GM21786 (cell line): ENCODE results near the gene ACOX1.
"Not testable (repeated sequence)": the region's sequence is repeated elsewhere in the genome, so short reads cannot be mapped to it uniquely, and the experiment has no call there.

ENCODE experiments used
- ATAC-seq: cut with Tn5 transposase; IDR thresholded peaks from one replicate; pipeline ENCODE4 v1.9.1; 2021; ENCODE audit not compliant: unreplicated experiment

Gene ACOX1

DNA sequence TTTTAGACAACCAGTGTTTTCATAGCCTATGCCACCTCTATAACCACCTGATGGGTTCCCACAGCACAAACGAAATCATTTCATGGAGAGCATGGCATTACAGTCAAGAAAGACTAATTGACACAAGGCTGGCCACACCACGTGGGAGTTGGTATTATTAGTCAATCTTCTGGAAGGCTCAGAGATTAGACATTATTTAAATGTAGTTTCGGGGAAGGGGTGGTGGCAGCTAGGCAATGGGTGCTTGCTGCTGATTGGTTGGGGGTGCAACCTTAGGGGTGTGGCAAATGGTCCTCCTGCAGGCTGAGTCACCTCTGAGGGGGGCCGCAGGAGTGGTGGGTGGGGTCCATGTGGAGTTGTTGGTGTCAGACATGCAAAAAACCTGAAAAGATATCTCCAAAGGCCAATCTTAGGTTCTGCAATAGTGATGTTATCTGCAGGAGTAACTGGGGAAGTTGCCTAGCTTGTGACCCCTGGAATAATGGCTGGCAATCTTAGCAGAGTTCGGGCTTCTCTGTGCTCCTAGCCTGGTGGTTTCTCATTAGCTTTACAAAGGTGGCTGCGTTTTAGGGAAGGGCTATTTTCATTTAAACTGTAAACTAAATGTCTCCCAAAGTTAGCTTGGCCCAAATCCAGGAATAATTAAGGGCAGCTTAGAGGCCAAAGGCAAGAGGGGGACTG lies 4.7 kb upstream of the ACOX1 start:
- ATAC-seq, result no peak

GRCh38 chr17:75981019-75981615 lies 2.2 kb upstream of the ACOX1 start:
- no peak for ATAC-seq

DNA sequence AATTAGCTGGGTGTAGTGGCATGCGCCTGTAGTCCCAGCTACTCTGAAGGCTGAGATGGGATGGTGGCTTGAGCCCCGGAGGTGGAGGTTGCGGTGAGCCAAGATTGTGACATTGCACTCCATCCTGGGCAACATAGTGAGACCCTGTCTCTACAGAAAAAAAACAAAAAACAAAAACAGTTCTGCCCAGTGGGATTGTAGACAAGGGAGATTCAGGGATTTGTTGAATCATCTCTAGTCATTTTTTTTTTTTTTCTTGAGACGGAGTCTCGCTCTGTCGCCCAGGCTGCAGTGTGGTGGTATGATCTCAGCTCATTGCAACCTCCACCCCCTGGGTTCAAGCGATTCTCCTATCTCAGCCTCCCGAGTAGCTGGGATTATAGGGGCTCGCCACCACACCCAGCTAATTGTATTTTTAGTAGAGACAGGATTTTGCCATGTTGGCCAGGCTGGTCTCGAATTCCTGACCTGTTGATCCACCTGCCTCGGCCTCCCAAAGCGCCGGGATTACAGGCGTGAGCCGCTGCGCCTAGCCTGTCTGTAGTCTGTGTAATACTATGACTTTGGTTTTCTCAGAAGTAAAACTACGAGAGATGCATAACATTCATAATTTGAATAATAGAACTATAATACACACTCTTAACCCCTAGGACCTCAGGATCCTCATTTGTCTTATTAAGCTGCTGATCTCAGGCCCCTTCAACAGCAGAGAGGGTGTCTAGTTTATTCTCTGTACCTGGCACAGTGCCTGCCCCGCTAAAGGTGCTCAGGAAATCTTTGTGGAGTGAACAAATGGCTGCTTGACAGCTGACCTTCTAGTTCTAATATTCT lies 1.4 kb upstream of the ACOX1 start:
- no peak for ATAC-seq

DNA sequence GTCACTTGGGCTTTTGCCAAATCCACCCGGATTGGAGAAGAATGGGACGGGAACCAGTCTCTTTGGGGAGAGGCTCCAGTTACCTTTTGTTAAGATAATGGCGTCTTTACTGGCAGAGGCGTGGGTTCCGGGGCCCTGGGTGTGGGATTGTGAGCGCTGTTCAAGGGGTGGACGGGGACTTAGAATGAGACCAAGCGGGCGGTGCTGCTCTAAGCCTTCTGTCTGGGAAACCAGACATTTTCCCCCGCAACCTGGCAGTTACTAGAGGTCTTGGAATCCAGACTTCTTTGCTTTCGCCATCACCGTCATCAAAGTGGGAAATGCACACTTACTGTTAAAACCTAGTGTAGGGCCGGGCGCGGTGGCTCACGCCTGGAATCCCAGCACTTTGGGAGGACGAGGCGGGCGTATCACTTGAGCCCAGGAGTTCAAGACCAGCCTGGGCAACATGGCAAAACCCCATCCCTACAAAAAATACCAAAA lies 780 bp upstream of the ACOX1 start:
- no peak for ATAC-seq

DNA sequence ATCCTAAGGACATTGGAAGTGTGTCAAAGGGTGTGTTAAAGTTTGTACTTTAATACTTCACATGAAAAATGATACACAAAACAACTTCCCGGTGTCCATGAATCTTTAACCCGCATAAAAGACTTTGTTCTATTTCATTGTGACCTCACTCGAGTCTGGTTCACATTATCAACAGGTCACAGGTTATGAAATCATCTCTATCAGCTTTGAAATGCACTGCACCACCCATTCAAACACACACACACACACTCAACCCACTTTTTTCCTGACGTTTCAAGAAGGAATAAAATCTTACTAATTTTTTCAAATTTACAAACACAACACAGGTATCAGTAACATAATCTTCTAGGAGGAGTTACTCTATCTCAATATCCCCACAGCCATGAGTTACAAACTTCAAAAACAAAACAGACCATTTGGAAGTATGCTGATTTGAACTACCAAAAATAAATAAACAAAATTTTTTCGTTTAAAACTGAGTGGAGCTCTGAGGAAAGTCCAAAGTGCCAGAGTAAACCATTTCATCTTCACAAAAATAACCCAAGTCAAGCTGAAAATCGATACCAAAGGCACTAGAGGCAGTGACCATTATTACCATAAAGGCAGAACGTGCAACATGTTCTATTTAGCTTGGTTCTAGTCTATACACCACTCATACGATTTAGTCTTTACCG lies 2.7 kb downstream of the ACOX1 start:
- no peak for ATAC-seq

- ATAC-seq, result no peak
Measured at GRCh38 chr17:75975757-75976174, 3.2 kb downstream of the ACOX1 start.

DNA sequence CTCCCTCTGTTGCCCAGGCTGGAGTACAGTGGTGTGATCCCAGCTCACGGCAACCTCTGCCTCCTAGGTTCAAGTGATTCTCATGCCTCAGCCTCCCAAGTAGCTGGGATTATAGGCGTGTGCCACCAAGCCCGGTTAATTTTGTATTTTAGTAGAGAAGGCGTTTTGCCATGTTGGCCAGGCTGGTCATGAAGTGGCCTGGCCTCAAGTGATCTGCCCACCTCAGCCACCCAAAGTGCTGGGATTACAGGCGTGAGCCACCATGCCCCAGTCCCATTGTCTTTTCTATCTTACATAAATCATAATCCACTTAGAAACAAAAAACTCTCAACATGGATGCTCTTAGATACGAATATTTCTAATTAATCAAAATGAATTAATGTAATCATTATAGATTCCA lies 3.8 kb downstream of the ACOX1 start:
- ATAC-seq, result not testable (repeated sequence)

DNA sequence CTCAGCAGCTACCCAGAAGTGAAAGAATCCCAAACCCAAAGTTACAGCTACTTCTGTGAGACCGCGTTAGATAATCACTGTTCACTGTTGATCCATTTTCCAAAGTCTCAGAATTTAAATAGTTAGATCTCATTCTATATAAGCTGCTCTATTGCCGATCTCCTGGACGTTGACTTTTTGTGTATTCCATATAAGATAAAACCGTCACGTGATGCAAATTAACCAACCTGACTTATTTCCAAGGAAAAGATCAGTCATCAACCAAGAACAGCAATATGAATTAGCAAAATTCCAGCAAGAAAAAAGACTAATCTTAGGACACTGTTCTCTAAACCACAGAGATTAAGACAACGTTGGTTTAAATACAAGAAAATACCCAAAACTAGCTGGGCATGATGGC lies 8.3 kb downstream of the ACOX1 start:
- no peak for ATAC-seq

- ATAC-seq, result no peak
Measured at GRCh38 chr17:75970011-75970523, 8.9 kb downstream of the ACOX1 start.

GRCh38 chr17:75969044-75969443 lies 9.9 kb downstream of the ACOX1 start:
- not testable (repeated sequence) for ATAC-seq

GRCh38 chr17:75965468-75965867 lies 13.5 kb downstream of the ACOX1 start:
- ATAC-seq, result no peak

GRCh38 chr17:75959839-75960511 lies 19.0 kb downstream of the ACOX1 start:
- no peak for ATAC-seq

DNA sequence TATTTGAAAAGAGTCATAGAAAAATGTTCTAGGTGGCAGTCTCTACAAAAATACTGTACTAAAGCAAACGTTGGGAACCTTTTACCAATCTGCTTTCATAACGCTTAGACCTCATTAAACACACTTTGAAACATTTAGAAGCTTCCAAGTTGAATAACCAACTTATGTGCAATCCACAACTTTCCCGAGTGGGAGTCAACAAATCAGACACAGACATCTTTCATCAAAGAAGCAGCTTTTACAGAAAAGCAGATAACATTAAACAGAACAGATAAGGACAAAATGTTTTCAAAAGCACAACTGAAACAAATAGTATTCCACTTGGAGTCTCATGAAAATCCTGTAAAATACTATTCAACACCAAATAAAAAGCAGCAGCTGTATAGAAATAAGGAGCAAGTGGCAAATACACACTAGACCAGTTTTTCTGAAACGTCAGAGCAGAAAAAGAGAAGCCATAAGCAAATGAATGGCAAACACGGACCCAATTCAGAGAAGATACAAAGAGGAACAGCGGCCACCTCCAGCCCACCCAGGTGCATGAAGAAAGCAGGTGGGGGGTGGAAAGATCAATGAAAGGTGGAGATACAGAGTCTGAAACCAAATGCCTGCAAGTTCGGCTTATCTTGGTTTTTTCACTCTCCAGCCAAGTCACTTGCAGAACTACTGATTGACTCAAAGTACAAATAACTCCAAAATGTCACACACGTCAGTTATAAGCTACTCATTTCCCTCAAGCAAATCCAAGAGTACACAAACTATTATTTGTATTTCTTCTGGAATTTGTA lies 19.7 kb downstream of the ACOX1 start:
- ATAC-seq, result no peak

- ATAC-seq, result no peak
Measured at GRCh38 chr17:75950855-75951554, 28.0 kb downstream of the ACOX1 start.

GRCh38 chr17:75950421-75950820 lies 28.5 kb downstream of the ACOX1 start:
- no peak for ATAC-seq

- no peak for ATAC-seq
Measured at GRCh38 chr17:75945211-75945610, 33.8 kb downstream of the ACOX1 start.

GRCh38 chr17:75943491-75943890 lies 35.5 kb downstream of the ACOX1 start:
- ATAC-seq, result no peak

DNA sequence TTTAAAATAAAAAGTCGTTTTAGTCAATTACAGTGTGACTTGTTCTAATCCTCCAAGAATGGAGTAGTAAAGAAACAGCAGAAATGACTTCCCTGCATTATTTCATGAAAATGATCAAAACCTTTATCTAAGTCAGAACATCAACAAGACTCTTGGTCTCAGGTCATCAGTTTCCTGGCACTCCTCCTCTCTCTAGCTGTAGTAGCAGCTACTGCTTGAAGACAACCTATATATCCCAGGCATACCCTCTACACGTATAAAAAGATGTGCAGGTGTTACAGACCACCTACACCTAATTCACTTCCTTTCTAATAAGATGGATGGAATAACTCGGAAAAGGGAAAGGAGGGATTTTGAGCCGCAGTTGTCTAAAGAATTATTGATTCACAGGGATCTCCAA lies 36.5 kb downstream of the ACOX1 start:
- no peak for ATAC-seq

- no peak for ATAC-seq
Measured at GRCh38 chr17:75941442-75941819, 37.5 kb downstream of the ACOX1 start.
